Lung (tissue), 13 donors: ENCODE results near the gene LEUTX. TPM values are rescaled to one million over a fixed set of nuclear protein-coding genes. Genes with fewer than 3 reads are reported as not detected.

ENCODE experiments used
- ATAC-seq: fragments of 200-7000 bp; cut with Tn5 transposase; one replicate; pipeline ENCODE4 v1.9.1; 2020; ENCODE audit warnings: moderate number of reproducible peaks; ENCODE audit not compliant: insufficient read depth, low FRiP score
- DNase-seq, 3 donors: peaks; one replicate each; pipeline ENCODE4 v3.0.0-alpha.2; 2013 to 2017
- H3K27ac ChIP-seq, 2 donors: one replicate each; pipeline ENCODE4 v1.5.1; 2013; ENCODE audit warnings: mild to moderate bottlenecking in 2 of 2, moderate library complexity in 2 of 2, control low read depth in 1 of 2, inconsistent platforms in 1 of 2, low read depth in 1 of 2, low read length in 1 of 2
- H3K27me3 ChIP-seq, 3 donors: one replicate each; pipeline ENCODE4 v1.5.1; 2013; ENCODE audit warnings: low read length in 2 of 3; ENCODE audit not compliant: control insufficient read depth in 3 of 3, insufficient read depth in 3 of 3
- H3K36me3 ChIP-seq, 4 donors: one replicate each; pipeline ENCODE4 v1.5.1; 2013; ENCODE audit warnings: low read length in 4 of 4, mild to moderate bottlenecking in 1 of 4, moderate library complexity in 1 of 4; ENCODE audit not compliant: control insufficient read depth in 4 of 4, insufficient read depth in 4 of 4
- H3K4me1 ChIP-seq, 5 donors: one replicate each; pipeline ENCODE4 v1.5.1; 2013; ENCODE audit warnings: low read length in 5 of 5, mild to moderate bottlenecking in 2 of 5, moderate library complexity in 1 of 5; ENCODE audit not compliant: control insufficient read depth in 5 of 5, insufficient read depth in 5 of 5
- H3K4me3 ChIP-seq: one replicate; pipeline ENCODE4 v1.5.1; 2013; ENCODE audit warnings: mild to moderate bottlenecking, control low read depth, moderate library complexity
- H3K9ac ChIP-seq, 2 donors: one replicate each; pipeline ENCODE4 v1.5.1; 2013; ENCODE audit warnings: low read length in 2 of 2, control low read depth in 1 of 2; ENCODE audit not compliant: insufficient read depth in 1 of 2
- H3K9me3 ChIP-seq, 4 donors: one replicate each; pipeline ENCODE4 v1.5.1; 2013; ENCODE audit warnings: low read length in 3 of 4, mild to moderate bottlenecking in 1 of 4, moderate library complexity in 1 of 4; ENCODE audit not compliant: control insufficient read depth in 4 of 4, insufficient read depth in 3 of 4
- CTCF ChIP-seq: IDR thresholded peaks from 2 replicates; pipeline ENCODE4 v1.5.1; 2012; ENCODE audit warnings: mild to moderate bottlenecking; ENCODE audit errors: control extremely low read depth, extremely low read depth
- WGBS, 2 donors: extraction: QIAGEN DNeasy Blood & Tissue Kit; methylation state at CpG; one replicate each; pipeline ENCODE4 v1.1.7; 2013; 5-methylcytosine and 5-hydroxymethylcytosine counted together
- polyA plus RNA-seq, 2 donors: library from polyadenylated mRNA; stranded (reverse); fragments of 200-250 nt; gene quantifications; one replicate each; pipeline ENCODE4 v1.2.1, GENCODE V29; 2013
- small RNA-seq: library from RNA; depleted of rRNA; stranded (forward); fragments of <200 nt; gene quantifications from one replicate; pipeline ENCODE3, GENCODE V24; 2014; ENCODE audit warnings: low replicate concordance
- total RNA-seq, 2 donors: library from RNA; depleted of rRNA in 1 of 2; stranded (reverse); fragments of >200 nt in 1 of 2; gene quantifications; one replicate each; pipeline ENCODE4 v1.2.1, GENCODE V29; 2014 to 2021
- donor health status: control.
- donor health status: control.
- donor health status: Bipolar disorder and iron deficiency.
- donor health status: healthy.
- donor health status: DM: yes; HTN: yes; CAD: no.

LEUTX gene
- total and polyA plus RNA-seq, 4 donors, result not detected

- H3K9ac ChIP-seq, result peak within 1 kb of the TSS; percentile 82 to 90
- 1% methylated on average over 57 to 59 of the region's 59 CpGs for WGBS, 2 donors
- H3K36me3 ChIP-seq, result peaks cover 12 to 46% (median 43%) of the 10 kb centered on the region in 4 donors
- no peaks in the 10 kb centered on the region for H3K27me3 ChIP-seq
- H3K9me3 ChIP-seq, result no peaks in the 10 kb centered on the region
- no peak for TF ChIP-seq CTCF
- peak within 1 kb of the TSS; percentile 86 for H3K4me3 ChIP-seq
- ATAC-seq, result peak; percentile 92
- H3K27ac ChIP-seq, result peak within 1 kb of the TSS; percentile 71 to 92
- DNase-seq, result peak; percentile 98 to 99 (median 99)
- peaks cover 6 to 16% (median 8%) of the 10 kb centered on the region in 5 donors for H3K4me1 ChIP-seq
Measured at GRCh38 chr19:39833464-39834286, 55.0 kb downstream of the LEUTX start, which contains the start of gene DYRK1B. TSS of gene DYRK1B (minus strand) at chr19:39834162. CDS start at chr19:39831867, 2,295 bp downstream.

GRCh38 chr19:39834287-39834841, 55.7 kb downstream of the LEUTX start:
- TF ChIP-seq CTCF, result no peak
- peak overlapping the region in 1 of 2 donors; percentile 80 for H3K9ac ChIP-seq
- peak overlapping the region; percentile 24 to 88 for H3K27ac ChIP-seq
- no peak for DNase-seq
- peaks cover 6 to 16% (median 8%) of the 10 kb centered on the region in 5 donors for H3K4me1 ChIP-seq
- no peaks in the 10 kb centered on the region for H3K27me3 ChIP-seq
- no peak overlapping the region for H3K4me3 ChIP-seq
- peaks cover 14 to 53% (median 46%) of the 10 kb centered on the region in 4 donors for H3K36me3 ChIP-seq
- no peak for ATAC-seq
- no peaks in the 10 kb centered on the region for H3K9me3 ChIP-seq
- 46% methylated on average over 19 of the region's 19 CpGs for WGBS, 2 donors

Small RNAs within 50 kb of the gene (small RNA-seq; reads per million reads assigned to genes)
- not detected for gene MIR6719

Other genes starting within 250 kb of the LEUTX start
- 1 to 10 TPM; 2.8 to 3.1 TPM for gene EID2B, start 246.0 kb upstream of the LEUTX start, total RNA-seq
- gene EID2B, start 246.0 kb upstream of the LEUTX start, polyA plus RNA-seq, result 1 to 10 TPM; 2.1 to 5.2 TPM
- gene EID2, start 238.7 kb upstream of the LEUTX start, total RNA-seq, result 10 to 100 TPM; 11.8 to 13.1 TPM
- gene EID2, start 238.7 kb upstream of the LEUTX start, polyA plus RNA-seq, result 10 to 100 TPM; 10.4 to 20.2 TPM
- gene LGALS13, start 176.3 kb upstream of the LEUTX start, total RNA-seq, result not detected
- not detected for gene LGALS13, start 176.3 kb upstream of the LEUTX start, polyA plus RNA-seq
- not detected for gene LGALS16, start 122.9 kb upstream of the LEUTX start, total RNA-seq
- not detected for gene LGALS16, start 122.9 kb upstream of the LEUTX start, polyA plus RNA-seq
- not detected for gene LGALS14, start 74.4 kb upstream of the LEUTX start, total RNA-seq
- not detected for gene LGALS14, start 74.4 kb upstream of the LEUTX start, polyA plus RNA-seq
- 1 to 10 TPM in 1 of 2 donors, under 1 TPM in 1; 0.46 to 1.8 TPM for gene CLC, start 40.8 kb upstream of the LEUTX start, total RNA-seq
- gene CLC, start 40.8 kb upstream of the LEUTX start, polyA plus RNA-seq, result 1 to 10 TPM in 1 of 2 donors, under 1 TPM in 1; 0.30 to 4.6 TPM
- 10 to 100 TPM; 25.5 to 25.6 TPM for gene DYRK1B, start 55.3 kb downstream of the LEUTX start, total RNA-seq
- gene DYRK1B, start 55.3 kb downstream of the LEUTX start, polyA plus RNA-seq, result 10 to 100 TPM in 1 of 2 donors, 1 to 10 TPM in 1; 7.9 to 16.1 TPM
- 100 to 1,000 TPM; 152 to 154 TPM for gene FBL, start 67.5 kb downstream of the LEUTX start, total RNA-seq
- 100 to 1,000 TPM; 249 to 253 TPM for gene FBL, start 67.5 kb downstream of the LEUTX start, polyA plus RNA-seq
- 10 to 100 TPM; 49.5 to 65.8 TPM for gene FCGBP, start 155.8 kb downstream of the LEUTX start, total RNA-seq
- gene FCGBP, start 155.8 kb downstream of the LEUTX start, polyA plus RNA-seq, result 1 to 10 TPM; 1.3 to 3.4 TPM
- 10 to 100 TPM; 45.2 to 90.5 TPM for gene PSMC4, start 192.3 kb downstream of the LEUTX start, total RNA-seq
- 10 to 100 TPM; 83.9 to 95.4 TPM for gene PSMC4, start 192.3 kb downstream of the LEUTX start, polyA plus RNA-seq
- 1 to 10 TPM; 4.2 to 9.2 TPM for gene ZNF546, start 218.2 kb downstream of the LEUTX start, total RNA-seq
- gene ZNF546, start 218.2 kb downstream of the LEUTX start, polyA plus RNA-seq, result 1 to 10 TPM; 1.0 to 1.1 TPM